ENCODE data around the gene SHROOM1. TPM values are rescaled to one million over a fixed set of nuclear protein-coding genes. Genes with fewer than 3 reads are reported as not detected.

Gene SHROOM1
- total and polyA plus RNA-seq, 9 of the 15 experiments (the other 6 are each of a cell fraction or from before 2014, with no cell fraction given): 0.44 to 26.5 (median 11.9) TPM

- TF ChIP-seq NR2C2 (CRISPR knock-in tag; IDR thresholded peaks at IDR 0.05) (no peak), NR2C2 (tag; IDR thresholded peaks at IDR 0.05) (no peak), ZBTB11 (CRISPR knock-in tag; IDR thresholded peaks at IDR 0.05) (0 out of 6 replicates have a peak, but pooled peaks of 1 of the 3 experiments have one; percentile 18), PHTF2 (CRISPR knock-in tag; IDR thresholded peaks at IDR 0.05) (no peak), CC2D1A (IDR thresholded peaks at IDR 0.05) (peak; percentile 12; the same call in 1 of the 2 replicates), TAF7 (tag; IDR thresholded peaks at IDR 0.05) (no peak), KLF16 (IDR thresholded peaks at IDR 0.05) (peak; percentile 47), EHMT2 (IDR thresholded peaks at IDR 0.05) (no peak), PRPF4 (IDR thresholded peaks at IDR 0.05; ENCODE audit: insufficient read depth, low read depth, low read length, poor library complexity, severe bottlenecking) (no peak), TRIM24 (IDR thresholded peaks at IDR 0.05) (no peak), ARID3A (IDR thresholded peaks at IDR 0.05; ENCODE audit: borderline replicate concordance, low read depth, low read length) (no peak), RHOXF2B (CRISPR knock-in tag; conservative IDR thresholded peaks at IDR 0.05) (no peak), SMARCE1 (IDR thresholded peaks at IDR 0.05) (peak; percentile 86), MCM2 (IDR thresholded peaks at IDR 0.05; ENCODE audit: low read depth) (no peak), STAT5A (IDR thresholded peaks at IDR 0.05; ENCODE audit: borderline replicate concordance, low read length) (no peak), ZNF584 (CRISPR knock-in tag; IDR thresholded peaks at IDR 0.05; ENCODE audit: low read depth) (no peak), NCOA6 (IDR thresholded peaks at IDR 0.05) (no peak), L3MBTL2 (IDR thresholded peaks at IDR 0.05) (no peak)
- TF ChIP-seq, protein P1, sequence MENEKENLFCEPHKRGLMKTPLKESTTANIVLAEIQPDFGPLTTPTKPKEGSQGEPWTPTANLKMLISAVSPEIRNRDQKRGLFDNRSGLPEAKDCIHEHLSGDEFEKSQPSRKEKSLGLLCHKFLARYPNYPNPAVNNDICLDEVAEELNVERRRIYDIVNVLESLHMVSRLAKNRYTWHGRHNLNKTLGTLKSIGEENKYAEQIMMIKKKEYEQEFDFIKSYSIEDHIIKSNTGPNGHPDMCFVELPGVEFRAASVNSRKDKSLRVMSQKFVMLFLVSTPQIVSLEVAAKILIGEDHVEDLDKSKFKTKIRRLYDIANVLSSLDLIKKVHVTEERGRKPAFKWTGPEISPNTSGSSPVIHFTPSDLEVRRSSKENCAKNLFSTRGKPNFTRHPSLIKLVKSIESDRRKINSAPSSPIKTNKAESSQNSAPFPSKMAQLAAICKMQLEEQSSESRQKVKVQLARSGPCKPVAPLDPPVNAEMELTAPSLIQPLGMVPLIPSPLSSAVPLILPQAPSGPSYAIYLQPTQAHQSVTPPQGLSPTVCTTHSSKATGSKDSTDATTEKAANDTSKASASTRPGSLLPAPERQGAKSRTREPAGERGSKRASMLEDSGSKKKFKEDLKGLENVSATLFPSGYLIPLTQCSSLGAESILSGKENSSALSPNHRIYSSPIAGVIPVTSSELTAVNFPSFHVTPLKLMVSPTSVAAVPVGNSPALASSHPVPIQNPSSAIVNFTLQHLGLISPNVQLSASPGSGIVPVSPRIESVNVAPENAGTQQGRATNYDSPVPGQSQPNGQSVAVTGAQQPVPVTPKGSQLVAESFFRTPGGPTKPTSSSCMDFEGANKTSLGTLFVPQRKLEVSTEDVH (IDR thresholded peaks at IDR 0.05; ENCODE audit: low read depth, partially characterized antibody): no peak
- TF ChIP-seq, protein P2, sequence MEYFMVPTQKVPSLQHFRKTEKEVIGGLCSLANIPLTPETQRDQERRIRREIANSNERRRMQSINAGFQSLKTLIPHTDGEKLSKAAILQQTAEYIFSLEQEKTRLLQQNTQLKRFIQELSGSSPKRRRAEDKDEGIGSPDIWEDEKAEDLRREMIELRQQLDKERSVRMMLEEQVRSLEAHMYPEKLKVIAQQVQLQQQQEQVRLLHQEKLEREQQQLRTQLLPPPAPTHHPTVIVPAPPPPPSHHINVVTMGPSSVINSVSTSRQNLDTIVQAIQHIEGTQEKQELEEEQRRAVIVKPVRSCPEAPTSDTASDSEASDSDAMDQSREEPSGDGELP (CRISPR knock-in tag; IDR thresholded peaks at IDR 0.05; ENCODE audit: borderline replicate concordance): no peak
Observed at GRCh38 chr5:132790201-132790865, 40.1 kb downstream of the SHROOM1 start (continued).

Measured in K562 (cell line).